H1 (cell line): ENCODE measurements around the gene ATP6V1B1. TPM values are rescaled to one million over a fixed set of nuclear protein-coding genes. Genes with fewer than 3 reads are reported as not detected.
A peak's percentile ranks its signal among the peaks of the same experiment; 100 is the strongest.

Source experiments
- CTCF ChIA-PET: fragments of 300-600 bp; sonication (Branson Sonifier 250); formaldehyde crosslinking; loops from one replicate; lab custom pipeline; 2021; ENCODE audit not compliant: partially characterized antibody; lab: Charles Lee
- POLR2A ChIA-PET: fragments of 300-600 bp; sonication (Branson Sonifier 250); formaldehyde crosslinking; loops from one replicate; lab custom pipeline; 2021; ENCODE audit warnings: inconsistent platforms; ENCODE audit not compliant: partially characterized antibody; lab: Charles Lee
- DNase-seq, 2 experiments: peaks; one replicate each; pipeline versions ENCODE4 v3.0.0 to v3.0.0-alpha.2; 2010 to 2022; ENCODE audit warnings: low spot score in 2 of 2, low read depth in 1 of 2, mixed read lengths in 1 of 2
- FAIRE-seq: peaks from 2 replicates; lab custom pipeline; 2011; peaks lifted over from hg19 to GRCh38; lab: Jason Lieb, UNC
- H2AFZ ChIP-seq: 2 replicates; pipeline ENCODE4 v1.8.1; 2012; ENCODE audit warnings: low read length, inconsistent platforms
- H2AK5ac ChIP-seq: 2 replicates; pipeline ENCODE4 v1.6.1; 2013; ENCODE audit warnings: low read depth, low read length
- H2BK120ac ChIP-seq: replicated peaks from 2 replicates; pipeline ENCODE3; 2013; ENCODE audit warnings: low read depth, low read length, inconsistent platforms
- H2BK12ac ChIP-seq: 2 replicates; pipeline ENCODE4 v1.6.1; 2013; ENCODE audit warnings: low read depth, low read length
- H2BK15ac ChIP-seq: 2 replicates; pipeline ENCODE4 v1.6.1; 2013; ENCODE audit warnings: low read length
- H2BK20ac ChIP-seq: 2 replicates; pipeline ENCODE4 v1.6.1; 2013; ENCODE audit warnings: low read length
- H2BK5ac ChIP-seq: 2 replicates; pipeline ENCODE4 v1.6.1; 2013; ENCODE audit warnings: low read depth, low read length
- H3K14ac ChIP-seq: 2 replicates; pipeline ENCODE4 v1.6.1; 2013; ENCODE audit warnings: inconsistent platforms; ENCODE audit not compliant: insufficient read length
- H3K18ac ChIP-seq: 2 replicates; pipeline ENCODE4 v1.6.1; 2013; ENCODE audit warnings: low read length; ENCODE audit errors: extremely low read depth
- H3K23ac ChIP-seq: 2 replicates; pipeline ENCODE4 v1.6.1; 2013; ENCODE audit warnings: inconsistent platforms; ENCODE audit not compliant: insufficient read length
- H3K23me2 ChIP-seq: 2 replicates; pipeline ENCODE4 v1.6.1; 2013; ENCODE audit warnings: low read depth, low read length
- H3K27ac ChIP-seq: 2 replicates; pipeline ENCODE4 v1.6.1; 2011; ENCODE audit warnings: low read depth, low read length, inconsistent platforms
- H3K27me3 ChIP-seq, 4 experiments: replicated peaks in 1 of 4; 1 replicate in 1 of 4; 2 replicates in 3 of 4; pipeline versions ENCODE4 v1.6.1 to v1.8.1; 2011 to 2013; ENCODE audit warnings: low read length in 3 of 4, mild to moderate bottlenecking in 3 of 4, inconsistent platforms in 2 of 4, mixed read lengths in 2 of 4, moderate library complexity in 1 of 4; ENCODE audit not compliant: control insufficient read depth in 3 of 4, insufficient read depth in 3 of 4; ENCODE audit errors: extremely low read depth in 1 of 4
- H3K36me3 ChIP-seq, 4 experiments: 2 replicates each; pipeline versions ENCODE4 v1.6.1 to v1.8.1; 2011 to 2013; ENCODE audit warnings: mild to moderate bottlenecking in 4 of 4, low read length in 3 of 4, moderate library complexity in 2 of 4, control low read depth in 1 of 4, inconsistent platforms in 1 of 4; ENCODE audit not compliant: insufficient read depth in 4 of 4, control insufficient read depth in 2 of 4
- H3K4ac ChIP-seq: replicated peaks from 2 replicates; pipeline ENCODE3; 2013; ENCODE audit warnings: low read length, low read depth, mixed read lengths, inconsistent platforms; ENCODE audit not compliant: insufficient read length
- H3K4me1 ChIP-seq, 4 experiments: replicated peaks in 1 of 4; 1 replicate in 1 of 4; 2 replicates in 3 of 4; pipeline versions ENCODE4 v1.6.1 to v1.8.1; 2011 to 2013; ENCODE audit warnings: low read length in 3 of 4, inconsistent platforms in 2 of 4, mixed read lengths in 1 of 4; ENCODE audit not compliant: insufficient read depth in 4 of 4, control insufficient read depth in 3 of 4
- H3K4me2 ChIP-seq, 2 experiments: 2 replicates each; pipeline versions ENCODE4 v1.6.1 to v1.8.1; 2011 to 2013; ENCODE audit warnings: low read depth in 2 of 2, low read length in 2 of 2, control low read depth in 1 of 2, inconsistent platforms in 1 of 2, mild to moderate bottlenecking in 1 of 2; ENCODE audit not compliant: insufficient read depth in 1 of 2
- H3K4me3 ChIP-seq, 4 experiments: fragments of 200-600, 300-600 bp in 1 of 4; sonication (generic), shearing (Covaris generic), sonication (Bioruptor Twin) in 1 of 4; 2 replicates each; pipeline versions ENCODE4 v1.5.1 to v1.8.1; 2011 to 2016; ENCODE audit warnings: low read length in 4 of 4, low read depth in 3 of 4, control low read depth in 2 of 4, inconsistent platforms in 2 of 4, mild to moderate bottlenecking in 2 of 4, mixed read lengths in 1 of 4, moderate library complexity in 1 of 4; ENCODE audit not compliant: insufficient read depth in 2 of 4; ENCODE audit errors: extremely low read depth in 1 of 4
- H3K56ac ChIP-seq: replicated peaks from 2 replicates; pipeline ENCODE3; 2013; ENCODE audit warnings: low read depth, mild to moderate bottlenecking, mixed read lengths, low read length, inconsistent platforms; ENCODE audit not compliant: insufficient read length
- H3K79me1 ChIP-seq: 2 replicates; pipeline ENCODE4 v1.6.1; 2013; ENCODE audit warnings: low read depth, low read length, control low read depth
- H3K79me2 ChIP-seq, 2 experiments: 2 replicates each; pipeline versions ENCODE4 v1.6.1 to v1.8.1; 2012 to 2013; ENCODE audit warnings: low read length in 2 of 2, mild to moderate bottlenecking in 2 of 2, inconsistent platforms in 1 of 2; ENCODE audit not compliant: insufficient read depth in 2 of 2, control insufficient read depth in 1 of 2
- H3K9ac ChIP-seq, 4 experiments: replicated peaks in 1 of 4; 1 replicate in 1 of 4; 2 replicates in 3 of 4; pipeline versions ENCODE4 v1.6.1 to v1.8.1; 2011 to 2013; ENCODE audit warnings: low read depth in 3 of 4, low read length in 3 of 4, control low read depth in 2 of 4, mild to moderate bottlenecking in 2 of 4, moderate library complexity in 2 of 4, inconsistent platforms in 1 of 4; ENCODE audit errors: extremely low read depth in 1 of 4
- H3K9me3 ChIP-seq, 2 experiments: 2 replicates each; pipeline versions ENCODE4 v1.6.1 to v1.8.1; 2012 to 2013; ENCODE audit warnings: mild to moderate bottlenecking in 2 of 2, moderate library complexity in 2 of 2, control low read depth in 1 of 2, inconsistent platforms in 1 of 2, low read depth in 1 of 2, low read length in 1 of 2, mixed read lengths in 1 of 2; ENCODE audit not compliant: insufficient read depth in 2 of 2
- H4K20me1 ChIP-seq, 2 experiments: replicated peaks in 1 of 2; 2 replicates each; pipeline versions ENCODE3 to v1.8.1; 2011 to 2013; ENCODE audit warnings: inconsistent platforms in 2 of 2, low read length in 2 of 2, mild to moderate bottlenecking in 1 of 2; ENCODE audit not compliant: insufficient read depth in 2 of 2, control insufficient read depth in 1 of 2
- H4K5ac ChIP-seq: 2 replicates; pipeline ENCODE4 v1.6.1; 2013; ENCODE audit warnings: low read length, low read depth, mixed read lengths, inconsistent platforms; ENCODE audit not compliant: insufficient read length
- H4K8ac ChIP-seq: 2 replicates; pipeline ENCODE4 v1.8.0; 2013; ENCODE audit warnings: mild to moderate bottlenecking, moderate library complexity, low read length, inconsistent platforms; ENCODE audit not compliant: insufficient read depth; ENCODE audit errors: extremely low read depth
- H4K91ac ChIP-seq: replicated peaks from 2 replicates; pipeline ENCODE3; 2013; ENCODE audit warnings: low read length, mixed read lengths, inconsistent platforms; ENCODE audit not compliant: insufficient read length
- CHD1 ChIP-seq: IDR thresholded peaks from 2 replicates; pipeline ENCODE4 v1.6.1; 2012; ENCODE audit warnings: low read depth, low read length, improper control_type of control experiment
- CHD2 ChIP-seq: IDR thresholded peaks from 2 replicates; pipeline ENCODE4 v1.6.1; 2012; ENCODE audit warnings: low read length, improper control_type of control experiment
- E2F6 ChIP-seq: IDR thresholded peaks from 2 replicates; pipeline ENCODE4 v1.6.1; 2012; ENCODE audit warnings: inconsistent platforms
- GTF2F1 ChIP-seq: IDR thresholded peaks from 2 replicates; pipeline ENCODE4 v1.6.1; 2012; ENCODE audit warnings: low read depth, low read length, improper control_type of control experiment, borderline replicate concordance
- HDAC2 ChIP-seq, 2 experiments: fragments of 300-600 bp in 1 of 2; sonication (generic) in 1 of 2; IDR thresholded peaks; 2 replicates each; pipeline ENCODE4 v1.6.1; 2011 to 2012; ENCODE audit warnings: low read depth in 2 of 2, low read length in 2 of 2, mild to moderate bottlenecking in 2 of 2, moderate library complexity in 2 of 2, borderline replicate concordance in 1 of 2, inconsistent platforms in 1 of 2
- JUND ChIP-seq: IDR thresholded peaks from 2 replicates; pipeline ENCODE4 v1.6.1; 2011; ENCODE audit warnings: mild to moderate bottlenecking, improper control_type of control experiment, low read length
- POU5F1 ChIP-seq: IDR thresholded peaks from 2 replicates; pipeline ENCODE4 v1.6.1; 2011; ENCODE audit warnings: low read depth, mild to moderate bottlenecking, low read length, moderate library complexity
- RAD21 ChIP-seq, 2 experiments: IDR thresholded peaks in 1 of 2; conservative IDR thresholded peaks in 1 of 2; 2 replicates each; pipeline ENCODE4 v1.6.1; 2011; ENCODE audit warnings: low read depth in 2 of 2, low read length in 2 of 2, improper control_type of control experiment in 1 of 2, inconsistent platforms in 1 of 2, mild to moderate bottlenecking in 1 of 2, moderate library complexity in 1 of 2
- RBBP5 ChIP-seq: IDR thresholded peaks from 2 replicates; pipeline ENCODE4 v1.7.1; 2012; ENCODE audit warnings: low read depth, mild to moderate bottlenecking, inconsistent platforms, low read length, moderate library complexity, borderline replicate concordance
- SIRT6 ChIP-seq: IDR thresholded peaks from one replicate; pipeline ENCODE4 v1.7.1; 2012; ENCODE audit warnings: low read length, inconsistent platforms
- SP2 ChIP-seq: IDR thresholded peaks from 2 replicates; pipeline ENCODE4 v1.6.1; 2012; ENCODE audit warnings: mild to moderate bottlenecking, low read length, inconsistent platforms
- TCF12 ChIP-seq: IDR thresholded peaks from 2 replicates; pipeline ENCODE4 v1.6.1; 2011; ENCODE audit warnings: low read depth, mild to moderate bottlenecking, low read length
- WGBS, 2 experiments: shearing (Covaris generic) in 1 of 2; methylation state at CpG; one replicate each; pipeline versions ENCODE4 v1.1.6 to v1.1.7; 2013 to 2015; ENCODE audit warnings: low lambda C conversion rate in 2 of 2, mixed read lengths in 2 of 2, inconsistent platforms in 1 of 2, low coverage in 1 of 2, missing lambda C conversion rate in 1 of 2; ENCODE audit not compliant: insufficient replicate concordance in 2 of 2, insufficient coverage in 1 of 2, insufficient read length in 1 of 2; ENCODE audit errors: extremely low coverage in 1 of 2, missing lambda C conversion rate in 1 of 2; 5-methylcytosine and 5-hydroxymethylcytosine counted together
- polyA plus RNA-seq, 7 experiments: library from polyadenylated mRNA; depleted of rRNA in 3 of 7; stranded (reverse) in 5 of 7; unstranded in 2 of 7; fragments of >200 nt in 5 of 7; fragments of 200-250 nt in 2 of 7; gene quantifications; 1 replicate in 5 of 7; 2 replicates in 1 of 7; 4 replicates in 1 of 7; pipeline versions ENCODE4 v1.2.1 to v1.2.3, GENCODE V29; 2011 to 2013; ENCODE audit warnings: missing spikeins in 2 of 7, mixed read lengths in 2 of 7
- total RNA-seq: library from RNA; stranded (reverse); fragmentation: NEBNext Ultra II Directional; extraction: Animal tissue kit (Norgen Biotek cat#: 25700); gene quantifications from 2 replicates; pipeline ENCODE4 v1.2.1, GENCODE V29; 2021

The ATP6V1B1 gene
- total and polyA plus RNA-seq, 2 of the 8 experiments (the other 6 are each of a cell fraction or from before 2014, with no cell fraction given), result not detected

- Histone ChIP-seq H3K9ac (no peak overlapping the region; a peak in 1 of 7 replicates), H4K20me1 (no peaks in the 10 kb centered on the region), H3K36me3 (no peaks in the 10 kb centered on the region), H3K4me1 (no peaks in the 10 kb centered on the region), H3K4me2 (no peak overlapping the region), H2BK15ac (no peak overlapping the region), H3K79me2 (no peaks in the 10 kb centered on the region), H2BK120ac (no peak overlapping the region), H2BK20ac (no peak overlapping the region), H2BK12ac (no peak overlapping the region), H3K4me3 (no peak overlapping the region), H3K14ac (no peak overlapping the region), H3K9me3 (no peaks in the 10 kb centered on the region), H3K27ac (no peak overlapping the region), H3K23ac (no peak overlapping the region), H2BK5ac (no peak overlapping the region), H3K27me3 (peaks cover 10 to 36% (median 27%) of the 10 kb centered on the region in 4 experiments), H4K8ac (no peak overlapping the region), H4K5ac (no peak overlapping the region), H3K4ac (no peak overlapping the region), H3K23me2 (no peaks in the 10 kb centered on the region; the same call in 1 of the 2 replicates), H2AK5ac (no peak overlapping the region), H3K18ac (no peak overlapping the region), H3K56ac (no peak overlapping the region), H2AFZ (no peak overlapping the region), H4K91ac (no peak overlapping the region), H3K79me1 (no peaks in the 10 kb centered on the region)
- FAIRE-seq, result no peak
- ChIA-PET CTCF (interaction anchor here (1.1 to 8.6 kb wide), 11 partner anchors 9 to 177 kb away, joined by 3 to 99 read pairs (median 15); partner anchors contain the start of genes ANKRD53 and FIGLA), POLR2A (interaction anchor here (1.2 to 1.3 kb wide), 2 partner anchors 8 to 10 kb away, joined by 3 to 4 read pairs; no protein-coding TSS in a partner anchor)
- DNase-seq, result peak in 1 of 2 experiments; percentile 13
- 70% methylated on average over 4 of the region's 4 CpGs; no CpG with 5 or more reads in 1 of the 2 experiments for WGBS, 2 experiments
- TF ChIP-seq RBBP5 (no peak), RAD21 (IDR thresholded peaks at IDR 0.05 in 1 of 2, conservative IDR thresholded peaks at IDR 0.05 in 1 of 2; ENCODE audit: low read depth in 2 of 2, low read length in 2 of 2) (no peak), CHD1 (no peak), GTF2F1 (no peak), HDAC2 (IDR thresholded peaks at IDR 0.05; ENCODE audit: borderline replicate concordance in 1 of 2, low read depth in 2 of 2, low read length in 2 of 2) (no peak), POU5F1 (no peak), TCF12 (no peak), E2F6 (no peak), SP2 (no peak), CHD2 (no peak), SIRT6 (no peak), JUND (no peak)
Observed at GRCh38 chr2:70967189-70967588, 31.5 kb downstream of the ATP6V1B1 start.
